GM12872 (cell line): Measurements from ENCODE around the gene SYPL1.

Source experiments
- CTCF ChIP-seq: IDR thresholded peaks from 3 replicates; pipeline ENCODE4 v1.5.1; 2011; ENCODE audit warnings: low read depth, mild to moderate bottlenecking, low read length, moderate library complexity; ENCODE audit not compliant: insufficient read depth

Gene SYPL1

GRCh38 chr7:106140406-106141173 is 28.5 kb upstream of the SYPL1 start:
- TF ChIP-seq CTCF, result no peak

- TF ChIP-seq CTCF, result no peak
Observed at GRCh38 chr7:106139265-106140251, 27.4 kb upstream of the SYPL1 start.

- TF ChIP-seq CTCF, result no peak
Observed at GRCh38 chr7:106138776-106139175, 26.7 kb upstream of the SYPL1 start.

GRCh38 chr7:106134241-106134640 is 22.1 kb upstream of the SYPL1 start:
- TF ChIP-seq CTCF, result no peak

GRCh38 chr7:106129291-106129690 is 17.2 kb upstream of the SYPL1 start:
- no peak for TF ChIP-seq CTCF

- TF ChIP-seq CTCF, result no peak
Observed at GRCh38 chr7:106128836-106129235, 16.7 kb upstream of the SYPL1 start.
